Heart left ventricle (tissue), 16 donors: ENCODE data around the gene SHCBP1. TPM values are rescaled to one million over a fixed set of nuclear protein-coding genes. Genes with fewer than 3 reads are reported as not detected.
"Not testable (repeated sequence)": the region's sequence is repeated elsewhere in the genome, so short reads cannot be mapped to it uniquely, and the experiment has no call there.

ENCODE experiments used
- ATAC-seq, 4 donors: fragments of 200-7000 bp; cut with Tn5 transposase; one replicate each; pipeline ENCODE4 v1.9.1; 2020 to 2022; ENCODE audit warnings: moderate library complexity in 4 of 4, mild to moderate bottlenecking in 3 of 4, moderate number of reproducible peaks in 1 of 4
- DNase-seq, 5 donors: peaks; one replicate each; pipeline ENCODE4 v3.0.0-alpha.2; 2020
- H3K27ac ChIP-seq, 12 donors: fragments of 200-600 bp; sonication (generic) in 4 of 12; one replicate each; pipeline versions ENCODE4 v1.5.0 to v1.8.0; 2016 to 2022; ENCODE audit warnings: mild to moderate bottlenecking in 2 of 12
- H3K27me3 ChIP-seq, 9 donors: fragments of 200-600 bp; sonication (generic) in 2 of 9; one replicate each; pipeline versions ENCODE4 v1.5.1 to v1.8.0; 2016 to 2022; ENCODE audit warnings: mild to moderate bottlenecking in 3 of 9
- H3K36me3 ChIP-seq, 9 donors: fragments of 200-600 bp; sonication (generic) in 2 of 9; one replicate each; pipeline versions ENCODE4 v1.5.0 to v1.8.0; 2018 to 2022; ENCODE audit warnings: mild to moderate bottlenecking in 2 of 9
- H3K4me1 ChIP-seq, 12 donors: fragments of 200-600 bp; sonication (generic) in 4 of 12; one replicate each; pipeline versions ENCODE4 v1.5.0 to v1.8.0; 2016 to 2022; ENCODE audit warnings: mild to moderate bottlenecking in 3 of 12
- H3K4me3 ChIP-seq, 12 donors: fragments of 200-600 bp; sonication (generic) in 4 of 12; one replicate each; pipeline versions ENCODE4 v1.5.0 to v1.8.0; 2017 to 2022; ENCODE audit warnings: mild to moderate bottlenecking in 9 of 12, moderate library complexity in 4 of 12
- H3K9me3 ChIP-seq, 12 donors: fragments of 200-600 bp; sonication (generic) in 4 of 12; one replicate each; pipeline versions ENCODE4 v1.5.0 to v1.8.0; 2016 to 2022; ENCODE audit warnings: mild to moderate bottlenecking in 1 of 12
- POLR2A ChIP-seq, 2 donors: fragments of 450-650 bp; IDR thresholded peaks; one replicate each; pipeline ENCODE4 v1.6.1; 2017; ENCODE audit warnings: antibody characterized with exemption in 2 of 2, mild to moderate bottlenecking in 2 of 2, moderate library complexity in 2 of 2
- WGBS, 4 donors: extraction: QIAGEN DNeasy Blood & Tissue Kit in 2 of 4; methylation state at CpG; one replicate each; pipeline versions ENCODE4 v1.1.5 to v1.1.7; 2013 to 2018; 5-methylcytosine and 5-hydroxymethylcytosine counted together
- intact Hi-C, 10 donors: fragments of 100-400 bp; cut with DNase I; formaldehyde crosslinking; loops; one replicate each; pipeline versions ENCODE4 v1.11.1 to v1.14.2; 2022
- polyA plus RNA-seq, 2 donors: library from polyadenylated mRNA; stranded (reverse); fragments of 200-250 nt; gene quantifications; one replicate each; pipeline ENCODE4 v1.2.3, GENCODE V29; 2013
- total RNA-seq, 9 donors: library from RNA; depleted of rRNA in 2 of 9; stranded (reverse); fragments of >200 nt in 2 of 9; fragmentation: NEBNext Ultra II Directional in 3 of 9; extraction: Animal tissue kit (Norgen Biotek cat#: 25700) in 3 of 9; gene quantifications; one replicate each; pipeline versions ENCODE4 v1.1.0 to v1.2.4, GENCODE V29; 2016 to 2023
- TF ChIP-seq, protein P1 (sequence below), 12 donors: fragments of 200-600 bp; sonication (generic) in 4 of 12; IDR thresholded peaks; one replicate each; pipeline versions ENCODE4 v1.5.0 to v1.8.0; 2018 to 2022; ENCODE audit warnings: antibody characterized with exemption in 12 of 12, mild to moderate bottlenecking in 5 of 12
- donor health status: ischemic (EF 13 %, LVEDD 7.1; RV severe dilation, severe dysfunction).
- donor health status: healthy with polysubstance abuse.
- donor health status: DM: no; HTN: yes; CAD: no.
- donor health status: DM: no; HTN: no; CAD: no.
- donor health status: ischemic (EF 25% LVEDD 6.9; RV normal size, moderate dysfunction).
- donor health status: ischemic (EF 25% LVEDD 5.7; RV mildly dilated, moderate dysfunction).
- donor health status: healthy.
- donor health status: DM: yes; HTN: yes; CAD: no.
- donor health status: ischemic (EF 35%, LVEDD 5.7; RV mildly dilated, moderate dysfunction).
- donor health status: nonischemic (EF 11% LVEDD 7.7; RV severe dilation, severe dysfunction).
- donor health status: DM: yes; HTN: yes; CAD: no.
- donor health status: PGD.
- donor health status: ischemic (EF 29% LVEDD 5.4; RV normal size, mild dysfunction).
- donor health status: nonischemic (EF 23%, LVEDD 6.1; RV moderate dilation, normal function).

Gene SHCBP1
- total and polyA plus RNA-seq, 11 donors: 0.19 to 7.6 (median 0.68) TPM

DNA sequence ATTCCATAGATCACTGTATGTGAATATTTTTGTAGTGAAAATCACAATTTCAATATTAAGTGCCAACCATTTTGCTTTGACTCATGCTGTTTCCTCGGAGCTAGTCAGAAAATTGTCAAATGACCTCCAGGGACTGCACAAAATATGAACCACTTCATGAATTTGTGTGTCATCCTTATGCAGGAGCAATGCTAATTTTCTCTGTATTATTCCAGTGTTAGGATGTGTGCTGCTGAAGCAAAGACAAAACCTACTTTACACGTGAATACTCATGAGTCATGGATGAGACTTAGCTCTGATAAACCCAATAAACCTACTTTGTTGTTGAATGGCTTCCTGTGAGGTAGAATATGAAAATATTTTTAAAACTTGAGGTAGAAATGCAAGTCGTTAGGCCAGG lies 65.2 kb downstream of the SHCBP1 start:
- WGBS, 4 donors: 65 to 77% (median 70%) methylated on average over 3 of the region's 3 CpGs
- ATAC-seq: no peak
- TF ChIP-seq, protein P1, sequence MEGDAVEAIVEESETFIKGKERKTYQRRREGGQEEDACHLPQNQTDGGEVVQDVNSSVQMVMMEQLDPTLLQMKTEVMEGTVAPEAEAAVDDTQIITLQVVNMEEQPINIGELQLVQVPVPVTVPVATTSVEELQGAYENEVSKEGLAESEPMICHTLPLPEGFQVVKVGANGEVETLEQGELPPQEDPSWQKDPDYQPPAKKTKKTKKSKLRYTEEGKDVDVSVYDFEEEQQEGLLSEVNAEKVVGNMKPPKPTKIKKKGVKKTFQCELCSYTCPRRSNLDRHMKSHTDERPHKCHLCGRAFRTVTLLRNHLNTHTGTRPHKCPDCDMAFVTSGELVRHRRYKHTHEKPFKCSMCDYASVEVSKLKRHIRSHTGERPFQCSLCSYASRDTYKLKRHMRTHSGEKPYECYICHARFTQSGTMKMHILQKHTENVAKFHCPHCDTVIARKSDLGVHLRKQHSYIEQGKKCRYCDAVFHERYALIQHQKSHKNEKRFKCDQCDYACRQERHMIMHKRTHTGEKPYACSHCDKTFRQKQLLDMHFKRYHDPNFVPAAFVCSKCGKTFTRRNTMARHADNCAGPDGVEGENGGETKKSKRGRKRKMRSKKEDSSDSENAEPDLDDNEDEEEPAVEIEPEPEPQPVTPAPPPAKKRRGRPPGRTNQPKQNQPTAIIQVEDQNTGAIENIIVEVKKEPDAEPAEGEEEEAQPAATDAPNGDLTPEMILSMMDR (IDR thresholded peaks at IDR 0.05): no peak
- no peak for TF ChIP-seq POLR2A (IDR thresholded peaks at IDR 0.05)
- intact Hi-C loops: loop anchor here in 9 of 10 donors (2.0 to 10.0 kb wide), 3 partner anchors 51 to 1609 kb away; no protein-coding TSS in a partner anchor
- H3K4me1 ChIP-seq: peaks cover 0 to 6% (median 0%) of the 10 kb centered on the region in 12 donors
- no peak overlapping the region for H3K4me3 ChIP-seq
- no peaks in the 10 kb centered on the region for H3K9me3 ChIP-seq
- DNase-seq: no peak
- H3K27me3 ChIP-seq: peaks cover 0 to 26% (median 3%) of the 10 kb centered on the region in 9 donors
- H3K27ac ChIP-seq: no peak overlapping the region
- H3K36me3 ChIP-seq: no peaks in the 10 kb centered on the region

DNA sequence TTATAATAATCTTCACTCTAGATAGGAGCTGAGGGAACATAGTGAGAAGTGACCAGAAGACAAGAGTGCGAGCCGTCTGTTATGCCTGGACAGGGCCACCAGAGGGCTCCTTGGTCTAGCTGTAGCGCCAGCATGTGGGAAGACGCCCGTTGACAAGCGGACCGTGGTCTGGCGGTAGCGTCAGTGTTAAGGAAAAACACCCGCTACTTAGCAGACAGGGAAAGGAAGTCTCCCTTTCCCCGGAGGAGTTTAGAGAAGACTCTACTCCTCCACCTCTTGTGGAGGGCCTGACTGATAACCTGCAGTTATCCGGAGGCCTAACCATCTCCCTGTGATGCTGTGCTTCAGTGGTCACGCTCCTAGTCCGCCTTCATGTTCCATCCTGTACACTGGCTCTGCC lies 66.7 kb downstream of the SHCBP1 start:
- H3K4me1 ChIP-seq, H3K9me3 ChIP-seq, H3K27ac ChIP-seq, ATAC-seq, H3K36me3 ChIP-seq: not testable (repeated sequence)
- H3K27me3 ChIP-seq: peaks cover 0 to 26% (median 3%) of the 10 kb centered on the region in 9 donors
- peak; percentile 39 to 71 (median 70) for DNase-seq
- WGBS, 4 donors: 11 to 18% (median 14%) methylated on average over 14 of the region's 14 CpGs
- intact Hi-C loops: loop anchor here in 8 of 10 donors (2.0 to 10.0 kb wide), 3 partner anchors 52 to 1610 kb away; no protein-coding TSS in a partner anchor
- TF ChIP-seq, protein P1 (IDR thresholded peaks at IDR 0.05): peak; percentile 59 to 89 (median 80)
- peak overlapping the region in 1 of 12 donors; percentile 12 for H3K4me3 ChIP-seq

DNA sequence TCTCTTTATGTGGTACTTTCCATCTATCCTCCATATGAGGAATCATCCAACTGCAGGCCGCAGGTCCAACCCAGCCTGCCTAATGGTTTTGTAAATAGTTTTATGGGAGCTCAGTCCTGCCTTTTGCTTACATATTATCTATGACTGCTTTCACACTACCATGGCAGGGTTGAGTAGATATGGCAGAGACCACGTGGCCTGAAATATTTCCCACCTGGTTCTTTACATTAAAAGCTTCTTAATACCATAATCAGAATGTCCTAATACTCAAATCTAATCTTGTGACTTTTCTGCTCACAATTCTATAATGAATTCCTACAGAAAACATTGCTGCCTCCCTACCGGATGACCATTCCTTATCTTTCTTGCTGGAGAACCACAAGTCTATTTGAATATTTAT lies 71.7 kb downstream of the SHCBP1 start:
- no peaks in the 10 kb centered on the region for H3K9me3 ChIP-seq
- WGBS, 4 donors: 53 to 58% (median 54%) methylated on average over 3 of the region's 3 CpGs
- H3K4me3 ChIP-seq: no peak overlapping the region
- intact Hi-C loops: no loop called here
- DNase-seq: no peak
- no peak for ATAC-seq
- no peak overlapping the region for H3K27ac ChIP-seq
- TF ChIP-seq POLR2A (IDR thresholded peaks at IDR 0.05): no peak
- TF ChIP-seq, protein P1 (IDR thresholded peaks at IDR 0.05): no peak
- H3K4me1 ChIP-seq: peaks cover 0 to 3% (median 0%) of the 10 kb centered on the region in 12 donors
- H3K27me3 ChIP-seq: peaks cover 0 to 12% (median 3%) of the 10 kb centered on the region in 9 donors
- H3K36me3 ChIP-seq: no peaks in the 10 kb centered on the region

Other genes with a start within 250 kb of the SHCBP1 start
- 100 to 1,000 TPM in 2 of 9 donors, 10 to 100 TPM in 7; 49.1 to 118 (median 88.7) TPM for gene VPS35, start 67.8 kb upstream of the SHCBP1 start, total RNA-seq
- 10 to 100 TPM; 16.7 to 53.0 TPM for gene VPS35, start 67.8 kb upstream of the SHCBP1 start, polyA plus RNA-seq
- 1 to 10 TPM; 1.3 to 4.3 (median 2.5) TPM for gene ORC6, start 68.3 kb upstream of the SHCBP1 start, total RNA-seq
- gene ORC6, start 68.3 kb upstream of the SHCBP1 start, polyA plus RNA-seq: 1 to 10 TPM; 1.4 to 3.2 TPM
- 100 to 1,000 TPM; 169 to 374 (median 257) TPM for gene MYLK3, start 127.0 kb upstream of the SHCBP1 start, total RNA-seq
- gene MYLK3, start 127.0 kb upstream of the SHCBP1 start, polyA plus RNA-seq: 100 to 1,000 TPM in 1 of 2 donors, 10 to 100 TPM in 1; 76.4 to 133 TPM
- gene C16orf87, start 209.8 kb upstream of the SHCBP1 start, total RNA-seq: 10 to 100 TPM in 8 of 9 donors, 1 to 10 TPM in 1; 8.9 to 15.8 (median 13.6) TPM
- 10 to 100 TPM in 1 of 2 donors, 1 to 10 TPM in 1; 5.1 to 13.9 TPM for gene C16orf87, start 209.8 kb upstream of the SHCBP1 start, polyA plus RNA-seq